ENCODE data around the gene PSMD10. TPM values are rescaled to one million over a fixed set of nuclear protein-coding genes. Genes with fewer than 3 reads are reported as not detected.

Gene PSMD10
- total RNA-seq, 4 donors from 2014 or later, result 8.2 to 37.0 (median 29.9) TPM

GRCh38 chrX:108117988-108118387, 26.6 kb upstream of the PSMD10 start:
- TF ChIP-seq EP300 (IDR thresholded peaks at IDR 0.05; ENCODE audit: low read depth) (no peak), POLR2A (IDR thresholded peaks at IDR 0.05) (no peak), POLR2AphosphoS5 (IDR thresholded peaks at IDR 0.05) (peak in 2 of 3 donors; percentile 39 to 58), CTCF (IDR thresholded peaks at IDR 0.05) (no peak)
- 27 to 59% methylated on average over 3 of the region's 3 CpGs for WGBS, 2 donors (ENCODE audit: low coverage in 1 of 2)
- H3K4me1 ChIP-seq, result peaks cover 0 to 8% (median 2%) of the 10 kb centered on the region in 4 donors
- in situ Hi-C loops (cut with MboI; ENCODE audit: low pct_ligation_motif_present in 1 of 4, low pct_unique_long_range_greater_than_20kb in 1 of 4, low sequenced_read_pairs in 3 of 4), result no loop called here
- H3K4me3 ChIP-seq, result no peak overlapping the region
- intact Hi-C loops (cut with DNase I; ENCODE audit: low total_unique reads), result no loop called here
- DNase-seq, result peak; percentile 20
- H3K27ac ChIP-seq, result peak overlapping the region in 3 of 4 donors; percentile 26 to 60 (median 26)
- no peaks in the 10 kb centered on the region for H3K27me3 ChIP-seq
- H3K36me3 ChIP-seq, result no peaks in the 10 kb centered on the region
- no peaks in the 10 kb centered on the region for H3K9me3 ChIP-seq

- DNase-seq, result no peak
- Histone ChIP-seq H3K4me1 (peaks cover 0 to 8% (median 2%) of the 10 kb centered on the region in 4 donors), H3K4me3 (no peak overlapping the region), H3K36me3 (no peaks in the 10 kb centered on the region), H3K27ac (no peak overlapping the region), H3K27me3 (no peaks in the 10 kb centered on the region), H3K9me3 (no peaks in the 10 kb centered on the region)
- in situ Hi-C loops (cut with MboI; ENCODE audit: low pct_ligation_motif_present in 1 of 4, low pct_unique_long_range_greater_than_20kb in 1 of 4, low sequenced_read_pairs in 3 of 4) (no loop called here), intact Hi-C loops (cut with DNase I; ENCODE audit: low total_unique reads) (no loop called here)
- TF ChIP-seq POLR2A (IDR thresholded peaks at IDR 0.05), result no peak
- no peak for TF ChIP-seq CTCF (IDR thresholded peaks at IDR 0.05)
- TF ChIP-seq POLR2AphosphoS5 (IDR thresholded peaks at IDR 0.05), result no peak
- TF ChIP-seq EP300 (IDR thresholded peaks at IDR 0.05; ENCODE audit: low read depth), result no peak
Observed at GRCh38 chrX:108114541-108114940, 23.2 kb upstream of the PSMD10 start.

- Histone ChIP-seq H3K4me1 (no peaks in the 10 kb centered on the region), H3K36me3 (no peaks in the 10 kb centered on the region), H3K27me3 (no peaks in the 10 kb centered on the region), H3K9me3 (no peaks in the 10 kb centered on the region), H3K27ac (no peak overlapping the region), H3K4me3 (no peak overlapping the region)
- no peak for DNase-seq
- in situ Hi-C loops (cut with MboI; ENCODE audit: low pct_ligation_motif_present in 1 of 4, low pct_unique_long_range_greater_than_20kb in 1 of 4, low sequenced_read_pairs in 3 of 4), result no loop called here
- intact Hi-C loops (cut with DNase I; ENCODE audit: low total_unique reads), result no loop called here
- no peak for TF ChIP-seq POLR2AphosphoS5 (IDR thresholded peaks at IDR 0.05)
- TF ChIP-seq EP300 (IDR thresholded peaks at IDR 0.05; ENCODE audit: low read depth), result no peak
- no peak for TF ChIP-seq POLR2A (IDR thresholded peaks at IDR 0.05)
- TF ChIP-seq CTCF (IDR thresholded peaks at IDR 0.05), result no peak
Observed at GRCh38 chrX:108105473-108105872, 14.1 kb upstream of the PSMD10 start.

- Histone ChIP-seq H3K4me3 (no peak overlapping the region), H3K9me3 (no peaks in the 10 kb centered on the region), H3K36me3 (no peaks in the 10 kb centered on the region), H3K4me1 (peaks cover 0 to 2% (median under 1%) of the 10 kb centered on the region in 4 donors), H3K27ac (no peak overlapping the region), H3K27me3 (no peaks in the 10 kb centered on the region)
- intact Hi-C loops (cut with DNase I; ENCODE audit: low total_unique reads), result no loop called here
- WGBS, 2 donors (ENCODE audit: low coverage in 1 of 2), result 89 to 92% methylated on average over 2 of the region's 2 CpGs
- TF ChIP-seq CTCF (IDR thresholded peaks at IDR 0.05), result no peak
- in situ Hi-C loops (cut with MboI; ENCODE audit: low pct_ligation_motif_present in 1 of 4, low pct_unique_long_range_greater_than_20kb in 1 of 4, low sequenced_read_pairs in 3 of 4), result no loop called here
- no peak for DNase-seq
Observed at GRCh38 chrX:108097380-108097779, 6.0 kb upstream of the PSMD10 start.
